SHP77 treated with DMSO at 0.1 percent for 48 hours (cell line): ENCODE data around the gene LOXHD1.

Source experiments
- DNase-seq: peaks from one replicate; lab custom pipeline; 2025; lab: John Stamatoyannopoulos, UW

Gene LOXHD1

GRCh38 chr18:46447323-46447722, 209.7 kb downstream of the LOXHD1 start:
- no peak for DNase-seq

GRCh38 chr18:46445522-46446313, 211.3 kb downstream of the LOXHD1 start:
- DNase-seq: no peak

- no peak for DNase-seq
Observed at GRCh38 chr18:46439037-46439436, 218.0 kb downstream of the LOXHD1 start.

GRCh38 chr18:46437061-46437460, 220.0 kb downstream of the LOXHD1 start:
- DNase-seq: no peak

DNA sequence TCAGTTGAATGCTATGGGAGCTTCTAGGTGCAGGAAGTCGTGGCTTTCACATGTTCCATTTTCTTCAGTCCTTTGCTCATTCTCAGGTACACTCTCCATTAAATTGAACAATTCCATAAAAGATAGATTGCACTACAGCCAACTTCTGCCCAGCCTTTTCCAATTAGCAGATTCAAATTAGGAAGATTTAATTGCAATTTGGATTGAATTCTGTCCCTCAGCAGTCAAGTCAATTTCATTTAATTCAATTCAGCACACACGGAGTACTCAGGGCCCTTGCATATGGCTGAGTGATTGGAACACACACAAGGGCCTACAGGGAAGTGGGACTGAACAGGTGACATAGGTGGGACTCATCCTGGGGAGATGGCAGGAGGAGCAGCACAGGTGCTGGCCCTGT, 220.4 kb downstream of the LOXHD1 start:
- DNase-seq: no peak

DNA sequence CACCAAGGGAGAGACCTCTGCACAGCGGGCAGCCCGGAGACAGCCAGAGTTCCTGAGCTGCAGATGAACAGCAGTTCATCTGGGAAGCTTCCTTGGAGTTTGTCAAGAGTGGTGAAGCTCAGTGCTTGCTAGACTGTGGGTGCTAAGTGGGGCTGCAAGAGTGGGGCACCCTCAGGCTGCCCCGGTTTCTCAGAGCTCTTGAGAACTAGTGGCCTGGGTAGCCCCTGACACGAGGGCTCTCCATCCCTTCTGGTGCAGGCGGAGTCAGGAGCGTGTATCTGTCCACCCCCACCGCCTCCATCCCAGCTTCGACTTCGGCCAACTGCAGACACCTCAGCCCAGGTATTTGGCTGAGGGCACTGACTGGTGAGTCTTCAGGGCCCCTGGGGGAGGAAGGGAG, 222.0 kb downstream of the LOXHD1 start:
- DNase-seq: no peak

- no peak for DNase-seq
Observed at GRCh38 chr18:46434629-46435028, 222.4 kb downstream of the LOXHD1 start.

DNA sequence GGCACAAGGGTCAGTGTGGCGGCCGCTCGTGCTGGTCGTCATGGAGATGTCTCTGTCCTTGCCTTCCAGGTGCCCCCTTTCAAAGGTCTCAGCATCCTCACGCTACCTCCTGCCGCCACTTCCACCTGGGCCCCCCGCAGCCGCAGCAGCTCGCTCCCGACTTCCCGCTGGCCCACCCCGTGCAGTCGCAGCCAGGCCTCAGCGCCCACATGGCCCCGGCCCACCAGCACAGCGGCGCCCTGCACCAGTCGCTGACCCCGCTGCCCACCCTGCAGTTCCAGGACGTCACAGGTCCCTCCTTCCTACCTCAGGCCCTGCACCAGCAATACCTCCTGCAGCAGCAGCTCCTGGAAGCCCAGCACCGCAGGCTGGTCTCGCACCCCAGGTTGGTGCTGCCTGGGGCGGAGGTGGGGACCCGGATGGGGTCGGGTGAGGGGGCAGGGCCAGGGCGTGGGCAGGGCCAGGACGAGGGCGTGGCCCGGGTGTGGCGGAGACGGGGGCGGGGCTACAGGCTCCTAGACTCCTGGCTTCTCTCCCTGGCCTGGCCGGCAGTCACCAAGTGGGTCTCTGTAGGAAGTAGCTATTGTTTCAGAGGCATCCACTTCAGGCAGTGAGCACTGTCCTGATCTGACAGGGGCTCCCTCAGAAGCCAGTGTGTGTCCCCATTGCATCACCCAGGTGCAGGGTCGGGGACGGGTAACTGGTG, 223.7 kb downstream of the LOXHD1 start:
- DNase-seq: no peak

GRCh38 chr18:46431522-46432171, 225.4 kb downstream of the LOXHD1 start:
- no peak for DNase-seq

GRCh38 chr18:46429649-46430224, 227.3 kb downstream of the LOXHD1 start:
- no peak for DNase-seq

DNA sequence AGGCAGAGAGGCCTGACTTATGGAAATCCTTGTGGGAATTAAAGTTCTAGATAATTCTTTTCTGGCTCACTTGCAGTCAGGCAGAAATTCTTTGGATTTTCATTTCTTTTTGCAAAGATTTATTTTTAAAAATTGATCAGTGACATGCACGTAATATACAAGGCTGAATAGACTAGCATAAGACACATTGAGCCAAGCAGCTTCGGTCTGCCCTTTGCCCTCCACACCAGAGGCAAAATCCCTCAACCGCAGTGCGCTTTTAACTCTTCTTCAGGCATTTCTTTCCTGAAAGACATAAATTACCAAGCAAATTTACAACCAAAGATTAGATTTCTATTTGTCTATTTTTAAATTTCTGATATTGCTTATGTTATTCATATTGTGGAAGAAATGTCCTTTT, 227.9 kb downstream of the LOXHD1 start:
- no peak for DNase-seq

DNA sequence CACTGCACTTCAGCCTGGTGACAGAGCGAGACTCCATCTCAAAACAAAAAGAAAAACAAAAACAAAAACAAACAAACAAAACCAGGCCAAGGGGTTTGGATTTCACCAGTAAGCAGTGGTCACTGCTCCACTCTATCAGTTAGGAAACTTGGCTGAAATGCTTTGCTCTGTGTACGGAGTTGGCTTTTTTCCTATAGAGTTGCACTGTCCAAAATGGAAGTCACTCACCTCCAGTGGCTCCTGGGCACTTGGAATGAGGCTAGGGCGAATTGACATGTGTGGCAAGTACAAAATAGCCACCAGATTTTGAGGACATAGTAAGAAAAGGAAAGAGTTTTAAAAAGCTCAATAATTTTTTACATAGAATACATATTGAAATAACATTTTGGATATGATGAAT, 228.7 kb downstream of the LOXHD1 start:
- DNase-seq: no peak

DNA sequence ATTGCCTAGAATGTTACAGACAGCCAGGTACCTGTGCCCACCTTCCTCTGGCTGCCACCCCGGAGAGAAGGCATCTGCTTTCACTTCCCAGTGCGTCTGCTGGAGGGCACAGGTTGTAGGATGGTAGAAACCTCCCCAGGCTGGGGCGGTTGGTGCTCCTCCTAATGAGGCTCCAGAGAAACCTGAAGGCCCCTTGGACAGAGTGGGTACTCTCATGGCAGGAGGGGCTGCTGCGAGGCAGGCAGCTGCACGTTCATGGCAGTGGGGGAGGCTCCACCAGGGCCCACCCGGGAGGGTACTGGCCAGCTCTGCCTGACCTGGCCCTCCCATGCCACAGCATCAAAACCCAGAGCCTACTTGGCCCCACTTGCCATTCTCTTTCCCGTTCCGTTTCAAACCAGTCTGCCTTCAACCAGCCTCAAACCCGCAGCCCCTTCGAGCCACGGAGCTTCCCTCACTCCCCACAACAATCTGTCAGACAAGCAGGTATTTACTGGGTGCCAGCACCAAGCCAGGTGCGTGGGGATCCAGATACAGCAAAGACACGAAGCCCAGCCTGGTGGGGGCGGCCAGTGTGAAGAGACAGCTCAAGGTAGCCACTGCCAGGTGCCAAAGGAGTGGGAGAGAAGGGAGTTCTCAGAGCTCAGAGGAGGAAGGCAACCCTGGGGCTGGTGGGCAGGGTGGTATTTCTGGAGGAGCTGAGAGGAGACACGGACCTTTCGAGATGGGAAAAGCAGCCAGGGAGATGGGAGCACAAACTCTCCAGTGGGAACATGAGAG, 229.6 kb downstream of the LOXHD1 start:
- DNase-seq: no peak
